Glutamatergic neuron (in vitro differentiated cells): Measurements from ENCODE around the gene NDUFB2. TPM values are rescaled to one million over a fixed set of nuclear protein-coding genes. Genes with fewer than 3 reads are reported as not detected.
A peak's percentile ranks its signal among the peaks of the same experiment; 100 is the strongest.

ENCODE experiments used
- DNase-seq: peaks from one replicate; pipeline ENCODE4 v3.0.0; 2022
- H3K27ac Mint-ChIP-seq: one replicate; pipeline ENCODE4 v1.8.0; 2020; ENCODE audit warnings: mild to moderate bottlenecking, mixed read lengths, inconsistent platforms; ENCODE audit not compliant: unreplicated experiment
- H3K27me3 Mint-ChIP-seq: one replicate; pipeline ENCODE4 v1.8.0; 2020; ENCODE audit warnings: mild to moderate bottlenecking, moderate library complexity, mixed read lengths, inconsistent platforms; ENCODE audit not compliant: unreplicated experiment
- H3K36me3 Mint-ChIP-seq: one replicate; pipeline ENCODE4 v1.8.0; 2020; ENCODE audit warnings: mild to moderate bottlenecking, mixed read lengths, inconsistent platforms; ENCODE audit not compliant: unreplicated experiment
- H3K4me1 Mint-ChIP-seq: one replicate; pipeline ENCODE4 v1.8.0; 2020; ENCODE audit warnings: mild to moderate bottlenecking, low read depth, mixed read lengths, inconsistent platforms; ENCODE audit not compliant: unreplicated experiment
- H3K4me3 Mint-ChIP-seq: one replicate; pipeline ENCODE4 v1.8.0; 2020; ENCODE audit warnings: mild to moderate bottlenecking, mixed read lengths, inconsistent platforms; ENCODE audit not compliant: unreplicated experiment
- H3K9me3 Mint-ChIP-seq: one replicate; pipeline ENCODE4 v1.8.0; 2020; ENCODE audit warnings: mild to moderate bottlenecking, moderate library complexity, mixed read lengths, inconsistent platforms; ENCODE audit not compliant: unreplicated experiment
- long read RNA-seq: library from polyadenylated mRNA; unstranded; transcript quantifications from one replicate; pipeline ENCODE4 v2.0.0, GENCODE V29; 2020; ENCODE audit not compliant: unreplicated experiment
- total RNA-seq: library from RNA; stranded (reverse); fragmentation: NEBNext Ultra II Directional; extraction: Animal tissue kit (Norgen Biotek cat#: 25700); gene quantifications from one replicate; pipeline ENCODE4 v1.2.1, GENCODE V29; 2021; ENCODE audit not compliant: unreplicated experiment
- TF ChIP-seq, protein P1 (sequence below): fragments of 200-600 bp; sonication (generic); IDR thresholded peaks from one replicate; pipeline ENCODE4 v1.5.0; 2021; ENCODE audit not compliant: partially characterized antibody, unreplicated experiment

Gene NDUFB2
- total RNA-seq: 127 TPM
- long read RNA-seq, transcript NDUFB2-201 (4 exons, 504 nt): major isoform, 111 of 119 reads
- long read RNA-seq, partial matches to known transcripts: 0 of 119 reads
- long read RNA-seq, other reads (novel, unspliced or antisense): 5 of 119 reads

GRCh38 chr7:140696680-140697446 is at the start of gene NDUFB2:
NDUFB2 (plus strand) TSS chr7:140696708; CDS start chr7:140696745, 37 bp downstream.
- Mint-ChIP-seq H3K4me1 (peaks cover 16% of the 10 kb centered on the region), H3K27ac (peak within 1 kb of the TSS; percentile 89), H3K4me3 (peak within 1 kb of the TSS; percentile 96), H3K9me3 (peaks cover 17% of the 10 kb centered on the region), H3K27me3 (peaks cover 14% of the 10 kb centered on the region), H3K36me3 (no peaks in the 10 kb centered on the region)
- TF ChIP-seq, protein P1, sequence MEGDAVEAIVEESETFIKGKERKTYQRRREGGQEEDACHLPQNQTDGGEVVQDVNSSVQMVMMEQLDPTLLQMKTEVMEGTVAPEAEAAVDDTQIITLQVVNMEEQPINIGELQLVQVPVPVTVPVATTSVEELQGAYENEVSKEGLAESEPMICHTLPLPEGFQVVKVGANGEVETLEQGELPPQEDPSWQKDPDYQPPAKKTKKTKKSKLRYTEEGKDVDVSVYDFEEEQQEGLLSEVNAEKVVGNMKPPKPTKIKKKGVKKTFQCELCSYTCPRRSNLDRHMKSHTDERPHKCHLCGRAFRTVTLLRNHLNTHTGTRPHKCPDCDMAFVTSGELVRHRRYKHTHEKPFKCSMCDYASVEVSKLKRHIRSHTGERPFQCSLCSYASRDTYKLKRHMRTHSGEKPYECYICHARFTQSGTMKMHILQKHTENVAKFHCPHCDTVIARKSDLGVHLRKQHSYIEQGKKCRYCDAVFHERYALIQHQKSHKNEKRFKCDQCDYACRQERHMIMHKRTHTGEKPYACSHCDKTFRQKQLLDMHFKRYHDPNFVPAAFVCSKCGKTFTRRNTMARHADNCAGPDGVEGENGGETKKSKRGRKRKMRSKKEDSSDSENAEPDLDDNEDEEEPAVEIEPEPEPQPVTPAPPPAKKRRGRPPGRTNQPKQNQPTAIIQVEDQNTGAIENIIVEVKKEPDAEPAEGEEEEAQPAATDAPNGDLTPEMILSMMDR: no peak
- peak; percentile 97 for DNase-seq

- peak overlapping the region; percentile 85 for H3K27ac Mint-ChIP-seq
- H3K9me3 Mint-ChIP-seq: peaks cover 4% of the 10 kb centered on the region
- H3K4me3 Mint-ChIP-seq: peak overlapping the region; percentile 35
- peaks cover 6% of the 10 kb centered on the region for H3K27me3 Mint-ChIP-seq
- peaks cover 15% of the 10 kb centered on the region for H3K4me1 Mint-ChIP-seq
- H3K36me3 Mint-ChIP-seq: no peaks in the 10 kb centered on the region
- DNase-seq: peak; percentile 59
- TF ChIP-seq, protein P1: peak; percentile 32
Measured at GRCh38 chr7:140646931-140647647, 49.4 kb upstream of the NDUFB2 start.

DNA sequence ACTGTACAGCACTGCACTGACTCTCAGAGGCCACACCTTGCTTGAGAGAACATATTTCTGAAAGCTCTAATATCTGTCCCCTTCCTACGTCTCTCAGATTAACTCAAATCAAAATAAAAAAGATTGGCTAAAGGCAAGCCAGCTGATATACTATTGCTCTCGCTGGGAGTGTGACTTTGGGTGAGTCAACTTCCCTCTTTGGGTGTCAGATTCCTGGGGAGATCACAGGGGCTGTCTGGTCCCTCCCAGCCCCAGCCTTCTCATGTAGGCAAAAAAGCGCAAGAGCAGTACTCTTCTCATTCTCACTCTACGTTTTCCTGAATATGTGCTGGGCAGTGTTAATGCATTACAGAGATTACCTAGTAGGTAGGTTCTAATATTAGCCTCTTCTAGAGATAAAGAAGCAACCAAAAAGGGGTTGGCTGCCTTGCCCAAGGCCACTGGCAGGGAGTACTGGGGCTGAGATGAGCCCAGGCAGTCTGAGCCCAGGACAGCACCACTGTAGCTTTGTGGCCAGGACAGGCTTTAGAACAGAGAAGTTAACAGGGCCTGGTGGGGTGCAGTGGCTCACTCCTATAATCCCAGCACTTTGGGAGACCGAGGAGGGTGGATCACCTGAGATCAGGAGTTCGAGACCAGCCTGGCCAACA is 46.8 kb upstream of the NDUFB2 start:
- Mint-ChIP-seq H3K27ac (no peak overlapping the region), H3K36me3 (no peaks in the 10 kb centered on the region), H3K9me3 (peaks cover 3% of the 10 kb centered on the region), H3K4me3 (no peak overlapping the region), H3K27me3 (peaks cover 1% of the 10 kb centered on the region), H3K4me1 (peaks cover 15% of the 10 kb centered on the region)
- DNase-seq: no peak
- TF ChIP-seq, protein P1: no peak

DNA sequence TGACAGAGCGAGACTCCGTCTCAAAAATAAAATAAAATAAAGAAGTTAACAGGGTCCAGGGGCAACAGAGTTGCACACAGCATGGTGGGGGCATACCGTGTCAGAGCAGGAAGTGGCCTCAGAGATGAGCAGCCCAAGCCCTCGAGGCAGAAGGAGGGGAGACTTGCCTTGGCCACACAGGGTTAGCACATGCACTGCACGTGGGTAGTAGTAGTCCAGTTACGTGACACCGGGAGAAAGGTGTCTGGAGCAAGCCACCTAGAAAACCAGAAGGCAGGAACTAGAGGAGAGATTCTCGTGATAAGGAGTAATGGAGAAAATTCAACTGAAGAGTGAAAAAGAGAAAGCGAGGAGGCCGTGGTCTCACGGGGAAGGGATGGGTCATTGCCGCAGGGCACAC is 46.1 kb upstream of the NDUFB2 start:
- TF ChIP-seq, protein P1: no peak
- H3K36me3 Mint-ChIP-seq: no peaks in the 10 kb centered on the region
- no peak for DNase-seq
- H3K27me3 Mint-ChIP-seq: peaks cover 1% of the 10 kb centered on the region
- H3K27ac Mint-ChIP-seq: no peak overlapping the region
- peaks cover 3% of the 10 kb centered on the region for H3K9me3 Mint-ChIP-seq
- peaks cover 15% of the 10 kb centered on the region for H3K4me1 Mint-ChIP-seq
- peak overlapping the region; percentile 20 for H3K4me3 Mint-ChIP-seq
